ENCODE results near the gene NXNL1.
"Not testable (repeated sequence)": the region's sequence is repeated elsewhere in the genome, so short reads cannot be mapped to it uniquely, and the experiment has no call there.

Gene NXNL1

GRCh38 chr19:17460372-17461230, at the start of gene NXNL1:
TSS of gene NXNL1 (minus strand) at chr19:17460926. CDS start at chr19:17460869, 57 bp downstream.
- Histone ChIP-seq H3K4me1 (ENCODE audit: control insufficient read depth, insufficient read depth, low read length) (no peaks in the 10 kb centered on the region), H3K27me3 (ENCODE audit: control insufficient read depth, insufficient read depth, low read length) (peaks cover 9% of the 10 kb centered on the region), H3K4me3 (ENCODE audit: low read length) (no peak within 1 kb of the TSS)

GRCh38 chr19:17508558-17508933, 47.8 kb upstream of the NXNL1 start:
- not testable (repeated sequence) for H3K9ac ChIP-seq (ENCODE audit: low read length)

More at GRCh38 chr19:17460372-17461230, at the start of gene NXNL1:
- Histone ChIP-seq H3K9ac (ENCODE audit: low read length) (no peak within 1 kb of the TSS), H3K9me3 (ENCODE audit: control insufficient read depth, low read length) (no peaks in the 10 kb centered on the region), H3K36me3 (ENCODE audit: control insufficient read depth, insufficient read depth, low read length) (no peaks in the 10 kb centered on the region)

GRCh38 chr19:17506745-17507144, 46.0 kb upstream of the NXNL1 start:
- Histone ChIP-seq H3K36me3 (ENCODE audit: control insufficient read depth, insufficient read depth, low read length) (no peaks in the 10 kb centered on the region), H3K4me1 (ENCODE audit: control insufficient read depth, insufficient read depth, low read length) (no peaks in the 10 kb centered on the region)

More at GRCh38 chr19:17508558-17508933, 47.8 kb upstream of the NXNL1 start:
- H3K4me1 ChIP-seq (ENCODE audit: control insufficient read depth, insufficient read depth, low read length); H3K27me3 ChIP-seq (ENCODE audit: control insufficient read depth, insufficient read depth, low read length); H3K36me3 ChIP-seq (ENCODE audit: control insufficient read depth, insufficient read depth, low read length); H3K4me3 ChIP-seq (ENCODE audit: low read length); H3K9me3 ChIP-seq (ENCODE audit: control insufficient read depth, low read length): not testable (repeated sequence)

GRCh38 chr19:17505223-17505622, 44.5 kb upstream of the NXNL1 start:
- H3K4me1 ChIP-seq (ENCODE audit: control insufficient read depth, insufficient read depth, low read length): no peaks in the 10 kb centered on the region
- no peaks in the 10 kb centered on the region for H3K9me3 ChIP-seq (ENCODE audit: control insufficient read depth, low read length)

More at GRCh38 chr19:17506745-17507144, 46.0 kb upstream of the NXNL1 start:
- Histone ChIP-seq H3K9me3 (ENCODE audit: control insufficient read depth, low read length) (no peaks in the 10 kb centered on the region), H3K9ac (ENCODE audit: low read length) (no peak overlapping the region), H3K4me3 (ENCODE audit: low read length) (no peak overlapping the region), H3K27me3 (ENCODE audit: control insufficient read depth, insufficient read depth, low read length) (no peaks in the 10 kb centered on the region)

GRCh38 chr19:17504456-17504855, 43.7 kb upstream of the NXNL1 start:
- Histone ChIP-seq H3K27me3 (ENCODE audit: control insufficient read depth, insufficient read depth, low read length) (no peaks in the 10 kb centered on the region), H3K4me1 (ENCODE audit: control insufficient read depth, insufficient read depth, low read length) (no peaks in the 10 kb centered on the region), H3K4me3 (ENCODE audit: low read length) (no peak overlapping the region), H3K9ac (ENCODE audit: low read length) (no peak overlapping the region), H3K9me3 (ENCODE audit: control insufficient read depth, low read length) (no peaks in the 10 kb centered on the region), H3K36me3 (ENCODE audit: control insufficient read depth, insufficient read depth, low read length) (peaks cover 7% of the 10 kb centered on the region)

More at GRCh38 chr19:17505223-17505622, 44.5 kb upstream of the NXNL1 start:
- Histone ChIP-seq H3K27me3 (ENCODE audit: control insufficient read depth, insufficient read depth, low read length) (no peaks in the 10 kb centered on the region), H3K9ac (ENCODE audit: low read length) (no peak overlapping the region), H3K4me3 (ENCODE audit: low read length) (no peak overlapping the region), H3K36me3 (ENCODE audit: control insufficient read depth, insufficient read depth, low read length) (peaks cover 7% of the 10 kb centered on the region)

GRCh38 chr19:17504030-17504429, 43.3 kb upstream of the NXNL1 start:
- peaks cover 7% of the 10 kb centered on the region for H3K36me3 ChIP-seq (ENCODE audit: control insufficient read depth, insufficient read depth, low read length)
- no peaks in the 10 kb centered on the region for H3K9me3 ChIP-seq (ENCODE audit: control insufficient read depth, low read length)
- H3K4me3 ChIP-seq (ENCODE audit: low read length): no peak overlapping the region
- no peaks in the 10 kb centered on the region for H3K4me1 ChIP-seq (ENCODE audit: control insufficient read depth, insufficient read depth, low read length)
- no peaks in the 10 kb centered on the region for H3K27me3 ChIP-seq (ENCODE audit: control insufficient read depth, insufficient read depth, low read length)
- no peak overlapping the region for H3K9ac ChIP-seq (ENCODE audit: low read length)

- Histone ChIP-seq H3K27me3 (ENCODE audit: control insufficient read depth, insufficient read depth, low read length) (no peaks in the 10 kb centered on the region), H3K4me3 (ENCODE audit: low read length) (no peak overlapping the region), H3K9me3 (ENCODE audit: control insufficient read depth, low read length) (no peaks in the 10 kb centered on the region), H3K9ac (ENCODE audit: low read length) (no peak overlapping the region), H3K4me1 (ENCODE audit: control insufficient read depth, insufficient read depth, low read length) (no peaks in the 10 kb centered on the region), H3K36me3 (ENCODE audit: control insufficient read depth, insufficient read depth, low read length) (peaks cover 7% of the 10 kb centered on the region)
Observed at GRCh38 chr19:17503240-17503639, 42.5 kb upstream of the NXNL1 start.

- no peaks in the 10 kb centered on the region for H3K9me3 ChIP-seq (ENCODE audit: control insufficient read depth, low read length)
- H3K4me1 ChIP-seq (ENCODE audit: control insufficient read depth, insufficient read depth, low read length): no peaks in the 10 kb centered on the region
- H3K9ac ChIP-seq (ENCODE audit: low read length): no peak overlapping the region
- no peak overlapping the region for H3K4me3 ChIP-seq (ENCODE audit: low read length)
- no peaks in the 10 kb centered on the region for H3K27me3 ChIP-seq (ENCODE audit: control insufficient read depth, insufficient read depth, low read length)
- peaks cover 7% of the 10 kb centered on the region for H3K36me3 ChIP-seq (ENCODE audit: control insufficient read depth, insufficient read depth, low read length)
Observed at GRCh38 chr19:17500447-17501198, 39.9 kb upstream of the NXNL1 start.

GRCh38 chr19:17499648-17500446, 39.1 kb upstream of the NXNL1 start:
- Histone ChIP-seq H3K27me3 (ENCODE audit: control insufficient read depth, insufficient read depth, low read length) (no peaks in the 10 kb centered on the region), H3K9ac (ENCODE audit: low read length) (no peak overlapping the region), H3K9me3 (ENCODE audit: control insufficient read depth, low read length) (no peaks in the 10 kb centered on the region), H3K4me1 (ENCODE audit: control insufficient read depth, insufficient read depth, low read length) (no peaks in the 10 kb centered on the region), H3K4me3 (ENCODE audit: low read length) (no peak overlapping the region), H3K36me3 (ENCODE audit: control insufficient read depth, insufficient read depth, low read length) (peaks cover 7% of the 10 kb centered on the region)

GRCh38 chr19:17499025-17499424, 38.3 kb upstream of the NXNL1 start:
- not testable (repeated sequence) for H3K27me3 ChIP-seq (ENCODE audit: control insufficient read depth, insufficient read depth, low read length); H3K9ac ChIP-seq (ENCODE audit: low read length); H3K36me3 ChIP-seq (ENCODE audit: control insufficient read depth, insufficient read depth, low read length)

GRCh38 chr19:17497149-17497798, 36.5 kb upstream of the NXNL1 start:
- Histone ChIP-seq H3K36me3 (ENCODE audit: control insufficient read depth, insufficient read depth, low read length) (peaks cover 7% of the 10 kb centered on the region), H3K4me3 (ENCODE audit: low read length) (no peak overlapping the region)

More at GRCh38 chr19:17499025-17499424, 38.3 kb upstream of the NXNL1 start:
- H3K4me1 ChIP-seq (ENCODE audit: control insufficient read depth, insufficient read depth, low read length); H3K9me3 ChIP-seq (ENCODE audit: control insufficient read depth, low read length); H3K4me3 ChIP-seq (ENCODE audit: low read length): not testable (repeated sequence)

More at GRCh38 chr19:17497149-17497798, 36.5 kb upstream of the NXNL1 start:
- no peaks in the 10 kb centered on the region for H3K27me3 ChIP-seq (ENCODE audit: control insufficient read depth, insufficient read depth, low read length)
- no peak overlapping the region for H3K9ac ChIP-seq (ENCODE audit: low read length)
- H3K4me1 ChIP-seq (ENCODE audit: control insufficient read depth, insufficient read depth, low read length): no peaks in the 10 kb centered on the region
- no peaks in the 10 kb centered on the region for H3K9me3 ChIP-seq (ENCODE audit: control insufficient read depth, low read length)
